ENCODE data around the gene EVA1C.
"Not testable (repeated sequence)": the region's sequence is repeated elsewhere in the genome, so short reads cannot be mapped to it uniquely, and the experiment has no call there.

EVA1C gene, protein sequence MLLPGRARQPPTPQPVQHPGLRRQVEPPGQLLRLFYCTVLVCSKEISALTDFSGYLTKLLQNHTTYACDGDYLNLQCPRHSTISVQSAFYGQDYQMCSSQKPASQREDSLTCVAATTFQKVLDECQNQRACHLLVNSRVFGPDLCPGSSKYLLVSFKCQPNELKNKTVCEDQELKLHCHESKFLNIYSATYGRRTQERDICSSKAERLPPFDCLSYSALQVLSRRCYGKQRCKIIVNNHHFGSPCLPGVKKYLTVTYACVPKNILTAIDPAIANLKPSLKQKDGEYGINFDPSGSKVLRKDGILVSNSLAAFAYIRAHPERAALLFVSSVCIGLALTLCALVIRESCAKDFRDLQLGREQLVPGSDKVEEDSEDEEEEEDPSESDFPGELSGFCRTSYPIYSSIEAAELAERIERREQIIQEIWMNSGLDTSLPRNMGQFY

GRCh38 chr21:32412162-32413014, at the start of gene EVA1C:
Gene EVA1C (plus strand): TSS chr21:32412706. CDS start chr21:32412854, 148 bp downstream.
- peak; percentile 87 for DNase-seq

- no peak for DNase-seq
These were observed 48.1 kb upstream of the EVA1C start for GRCh38 chr21:32364387-32364786.

DNA sequence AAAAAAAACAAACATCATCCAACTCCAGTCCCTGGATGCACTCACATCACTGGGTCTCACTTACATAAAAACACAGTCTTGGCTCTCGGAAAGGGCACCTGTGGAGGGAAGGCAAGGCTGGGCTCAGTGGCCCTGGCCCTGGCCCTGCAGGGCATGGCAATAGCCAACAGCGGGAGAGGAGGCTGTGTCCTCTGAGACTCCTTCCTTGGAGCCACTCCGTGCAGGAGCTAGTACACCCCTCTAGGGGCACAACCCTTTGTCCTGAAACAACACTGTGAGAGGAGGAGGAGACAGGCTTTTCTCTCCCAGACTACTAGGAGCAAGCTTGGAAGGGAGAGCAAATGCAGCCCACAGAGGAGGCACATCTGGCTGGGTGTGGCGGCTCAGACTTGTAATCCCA, 47.7 kb upstream of the EVA1C start:
- no peak for DNase-seq

GRCh38 chr21:32366191-32366590, 46.3 kb upstream of the EVA1C start:
- DNase-seq: no peak

- no peak for DNase-seq
These were observed 45.3 kb upstream of the EVA1C start for GRCh38 chr21:32367158-32367557.

- no peak for DNase-seq
These were observed 44.1 kb upstream of the EVA1C start for GRCh38 chr21:32368386-32368785.

DNA sequence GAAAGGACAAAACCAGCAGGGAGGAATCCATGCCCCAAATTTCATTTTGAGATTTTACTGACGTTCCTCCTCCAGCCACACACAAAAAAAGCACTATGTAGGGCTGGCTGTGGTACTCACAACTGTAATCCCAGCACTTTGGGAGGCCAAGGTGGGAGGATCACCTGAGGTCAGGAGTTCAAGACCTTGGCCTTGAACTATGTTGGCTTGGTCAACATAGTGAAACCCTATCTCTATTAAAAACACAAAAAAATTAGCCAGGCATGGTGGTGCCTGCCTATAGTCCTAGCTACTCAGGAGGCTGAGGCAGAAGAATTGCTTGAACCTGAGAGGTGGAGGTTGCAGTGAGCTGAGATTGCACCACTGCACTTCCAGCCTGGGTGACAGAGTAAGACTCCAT, 43.5 kb upstream of the EVA1C start:
- not testable (repeated sequence) for DNase-seq

DNA sequence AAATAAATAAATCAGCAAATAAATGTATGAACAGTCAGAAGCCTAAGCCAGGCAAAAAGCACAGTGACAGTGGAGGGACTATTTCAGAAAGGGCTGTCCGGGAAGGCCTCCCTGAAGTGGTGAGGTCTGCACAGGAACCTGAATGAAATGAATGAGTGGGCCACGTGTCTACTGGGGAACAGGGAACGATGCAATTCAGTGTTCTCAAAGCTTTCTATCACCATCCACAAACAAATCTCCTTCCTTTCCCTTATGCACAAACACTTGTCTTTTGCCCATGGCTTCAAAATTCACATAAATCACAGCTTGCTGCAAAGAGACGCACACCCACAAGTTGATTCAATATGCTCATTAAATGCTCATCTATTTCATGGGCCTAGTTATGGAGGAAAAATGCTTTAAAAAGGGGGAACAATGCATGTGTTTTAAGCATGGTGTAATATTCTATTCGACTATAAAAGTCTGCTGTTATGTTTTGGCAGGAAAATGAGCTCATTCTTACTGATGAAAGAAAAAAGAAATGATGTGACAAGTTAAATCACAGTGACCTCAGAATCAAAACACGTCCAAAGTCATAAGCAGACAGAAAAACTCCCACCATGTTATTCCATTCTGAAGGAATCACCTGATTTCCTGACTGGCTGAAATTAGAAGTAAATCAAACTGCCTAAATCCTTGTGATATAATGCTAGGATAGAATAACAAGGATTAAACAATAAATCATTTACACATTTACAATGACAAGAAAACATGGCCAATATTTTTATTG, 41.3 kb upstream of the EVA1C start:
- DNase-seq: no peak

DNA sequence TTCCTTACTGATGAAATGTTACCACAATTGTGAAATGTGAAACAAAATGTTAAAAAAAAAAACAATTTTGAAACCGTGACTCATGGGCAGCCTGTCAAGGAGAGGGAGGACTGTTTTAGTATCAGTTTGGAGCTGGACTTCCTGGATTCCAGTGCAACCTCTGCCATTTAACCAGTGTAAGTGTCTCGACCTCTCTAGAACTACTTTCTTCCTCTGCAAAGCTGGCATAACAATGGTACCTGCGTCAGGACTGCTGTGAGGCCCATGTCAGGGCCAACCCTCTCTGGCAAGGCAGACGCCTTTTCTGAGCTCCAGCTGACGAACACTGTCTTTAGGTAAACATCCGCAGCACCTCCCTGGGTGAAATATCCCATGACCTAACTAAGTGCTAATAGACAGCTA, 40.6 kb upstream of the EVA1C start:
- DNase-seq: peak; percentile 18

- DNase-seq: no peak
These were observed 39.8 kb upstream of the EVA1C start for GRCh38 chr21:32372755-32373154.

GRCh38 chr21:32377506-32377905, 35.0 kb upstream of the EVA1C start:
- no peak for DNase-seq

DNA sequence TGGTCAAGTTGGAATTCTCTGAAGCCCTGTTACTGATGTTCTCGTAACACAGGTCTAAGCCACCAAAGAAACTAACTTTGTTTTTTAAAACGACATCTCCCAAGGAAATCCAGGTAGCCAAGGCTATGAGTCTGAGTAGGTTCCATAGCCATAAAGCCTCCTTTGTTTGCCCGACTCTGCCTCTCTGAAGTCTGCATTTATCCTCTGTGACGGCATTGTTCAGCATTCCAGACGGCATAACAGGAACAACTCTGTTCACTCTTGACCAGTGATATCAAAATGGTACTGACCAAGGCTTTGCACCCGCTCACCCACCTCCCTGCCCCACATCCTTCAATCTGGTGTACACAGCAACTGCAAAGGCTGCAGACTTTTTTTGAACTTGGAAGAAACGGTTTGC, 34.5 kb upstream of the EVA1C start:
- DNase-seq: no peak

- no peak for DNase-seq
These were observed 33.5 kb upstream of the EVA1C start for GRCh38 chr21:32378956-32379355.

DNA sequence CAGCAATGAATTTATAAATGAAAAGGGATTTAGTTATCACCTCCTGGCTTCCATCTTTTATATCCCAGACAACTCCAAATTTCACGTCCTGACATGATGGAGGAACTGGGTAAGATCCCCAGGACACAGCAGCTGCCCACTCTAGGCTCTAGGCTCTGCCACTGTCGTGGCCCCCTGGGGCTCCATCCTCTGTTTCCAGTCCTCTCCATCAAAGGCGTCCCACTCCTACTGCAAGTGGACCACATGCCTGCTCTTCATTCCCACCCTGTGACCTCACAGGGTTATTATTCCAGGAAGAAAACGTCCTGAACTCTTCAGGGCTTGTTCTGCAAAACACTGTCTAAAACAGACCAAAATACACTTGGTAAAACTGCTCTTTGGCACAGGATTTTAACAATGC, 31.6 kb upstream of the EVA1C start:
- DNase-seq: no peak

- no peak for DNase-seq
These were observed 30.9 kb upstream of the EVA1C start for GRCh38 chr21:32381571-32381970.

DNA sequence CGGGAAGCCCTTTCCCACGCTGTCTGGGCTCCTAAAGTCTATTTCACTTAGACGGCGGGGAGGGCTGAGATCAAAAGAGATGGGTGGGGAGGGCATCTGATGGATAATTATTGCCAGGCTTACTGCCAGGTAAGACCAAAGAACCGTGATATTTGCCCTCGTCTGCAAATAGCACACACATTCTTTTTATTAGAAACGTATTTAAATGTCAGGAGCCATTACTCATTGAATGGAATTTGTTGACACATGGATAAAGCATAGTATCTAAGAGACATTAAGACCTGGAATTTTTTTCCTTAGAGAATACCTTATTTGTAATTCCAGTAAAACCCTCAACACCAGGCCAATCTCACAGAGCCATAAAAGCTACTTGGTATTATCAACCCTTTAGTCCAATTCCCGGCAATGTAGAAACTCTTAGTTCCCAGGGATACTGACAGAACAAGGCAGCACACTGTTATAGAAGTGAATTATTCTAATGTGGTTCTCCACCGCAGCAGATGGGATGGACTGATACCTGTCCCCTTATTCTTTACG, 30.3 kb upstream of the EVA1C start:
- no peak for DNase-seq

GRCh38 chr21:32383812-32384211, 28.7 kb upstream of the EVA1C start:
- peak; percentile 19 for DNase-seq

GRCh38 chr21:32386195-32386870, 26.2 kb upstream of the EVA1C start:
- no peak for DNase-seq

DNA sequence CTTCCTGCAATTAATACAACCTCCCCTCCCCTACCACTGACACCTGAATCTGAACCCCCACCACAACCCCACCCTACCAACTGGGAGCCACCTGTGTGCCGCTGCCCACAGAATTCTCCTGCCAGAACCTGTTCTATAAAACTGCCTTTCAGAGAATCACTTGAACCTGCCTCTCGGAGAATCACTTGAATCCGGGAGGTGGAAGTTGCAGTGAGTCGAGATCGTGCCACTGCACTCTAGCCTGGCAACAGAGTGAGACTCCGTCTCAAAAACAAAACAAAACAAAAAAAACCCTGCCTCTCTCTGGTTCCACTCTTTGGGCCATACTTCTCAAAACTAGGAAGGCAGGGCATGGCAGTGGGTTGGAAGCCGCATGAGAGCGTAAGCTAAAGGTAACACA, 25.4 kb upstream of the EVA1C start:
- no peak for DNase-seq

DNA sequence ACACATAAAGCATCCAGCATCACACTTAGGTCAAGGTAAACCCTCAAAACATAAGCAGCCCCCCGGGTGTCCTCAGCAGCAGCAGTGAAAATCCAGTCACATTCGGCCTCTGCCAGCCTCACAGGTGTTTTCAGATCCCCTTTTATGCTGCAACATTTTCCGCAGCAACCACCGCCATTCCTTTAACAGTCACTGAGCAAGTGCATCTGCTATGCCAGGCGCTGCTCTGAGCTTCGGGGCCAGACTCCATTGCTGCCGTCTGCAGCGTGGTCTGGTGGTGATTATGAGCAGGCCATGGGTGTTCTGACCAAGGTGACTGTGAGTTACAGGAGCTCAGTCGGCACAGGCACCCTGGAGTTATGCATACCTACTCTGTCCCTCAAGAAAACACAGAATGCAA, 24.2 kb upstream of the EVA1C start:
- DNase-seq: no peak

DNA sequence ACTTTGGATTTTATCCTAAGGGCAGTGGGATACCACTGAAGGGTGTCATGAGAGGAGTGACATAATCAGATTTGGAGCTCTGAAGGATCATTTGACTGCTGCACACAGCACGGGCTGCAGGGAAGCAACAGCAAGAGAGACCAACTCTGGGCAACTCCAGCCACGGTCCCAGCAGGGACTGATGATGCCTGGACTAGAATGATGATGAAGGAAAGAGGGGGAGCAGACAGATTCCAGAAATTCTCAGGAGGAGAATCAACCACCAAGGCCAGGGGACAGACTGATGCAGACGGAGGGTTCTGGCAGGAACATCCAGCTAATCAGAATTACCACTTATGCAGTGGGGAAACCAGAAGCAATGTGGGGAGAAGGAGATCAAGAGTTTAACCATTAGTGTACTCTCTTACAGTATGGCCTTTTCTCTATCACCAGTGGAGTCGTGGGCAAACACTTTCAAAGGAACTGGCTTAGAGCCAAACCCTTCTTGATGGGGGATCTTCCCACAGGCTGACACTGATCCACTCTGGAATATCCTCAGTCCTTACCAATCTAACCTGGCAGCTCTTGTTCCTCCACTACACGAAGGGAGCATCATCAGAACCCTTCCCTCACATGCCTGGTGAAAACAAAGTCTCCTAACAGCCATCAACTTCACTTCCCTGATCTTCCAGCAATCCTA, 23.0 kb upstream of the EVA1C start:
- no peak for DNase-seq
